ENCODE results near the gene MYRFL.

The MYRFL gene

GRCh38 chr12:69896653-69897381 is 71.8 kb downstream of the MYRFL start:
- H3K27ac ChIP-seq, result no peak overlapping the region
- DNase-seq (ENCODE audit: low spot score), result no peak
- TF ChIP-seq CTCF (IDR thresholded peaks at IDR 0.05), result no peak
- H3K4me3 ChIP-seq, result no peak overlapping the region

- TF ChIP-seq CTCF (IDR thresholded peaks at IDR 0.05), result no peak
- Histone ChIP-seq H3K4me3 (no peak overlapping the region), H3K27ac (no peak overlapping the region)
- DNase-seq (ENCODE audit: low spot score), result no peak
Observed at GRCh38 chr12:69897744-69898143, 72.7 kb downstream of the MYRFL start.

- Histone ChIP-seq H3K27ac (no peak overlapping the region), H3K4me3 (no peak overlapping the region)
- DNase-seq (ENCODE audit: low spot score), result no peak
- TF ChIP-seq CTCF (IDR thresholded peaks at IDR 0.05), result no peak
Observed at GRCh38 chr12:69898236-69898635, 73.2 kb downstream of the MYRFL start.

GRCh38 chr12:69900720-69901131 is 75.7 kb downstream of the MYRFL start:
- Histone ChIP-seq H3K27ac (no peak overlapping the region), H3K4me3 (no peak overlapping the region)
- DNase-seq (ENCODE audit: low spot score), result no peak
- TF ChIP-seq CTCF (IDR thresholded peaks at IDR 0.05), result peak; percentile 80

GRCh38 chr12:69901221-69901905 is 76.3 kb downstream of the MYRFL start:
- Histone ChIP-seq H3K27ac (no peak overlapping the region), H3K4me3 (no peak overlapping the region)
- no peak for TF ChIP-seq CTCF (IDR thresholded peaks at IDR 0.05)
- no peak for DNase-seq (ENCODE audit: low spot score)

- Histone ChIP-seq H3K27ac (peak overlapping the region in 1 of 2 donors; percentile 63), H3K4me3 (no peak overlapping the region)
- DNase-seq (ENCODE audit: low spot score), result no peak
- TF ChIP-seq CTCF (IDR thresholded peaks at IDR 0.05), result no peak
Observed at GRCh38 chr12:69903548-69903947, 78.5 kb downstream of the MYRFL start.

GRCh38 chr12:69904777-69905176 is 79.8 kb downstream of the MYRFL start:
- TF ChIP-seq CTCF (IDR thresholded peaks at IDR 0.05), result no peak
- peak overlapping the region in 1 of 2 donors; percentile 63 for H3K27ac ChIP-seq
- H3K4me3 ChIP-seq, result no peak overlapping the region
- DNase-seq (ENCODE audit: low spot score), result no peak
